Fibroblast of lung (primary cell): ENCODE results near the gene LNPEP.

Experiments
- EZH2 ChIP-seq: IDR thresholded peaks from 2 replicates; pipeline ENCODE4 v1.5.1; 2012; ENCODE audit warnings: low read length, control low read depth, mild to moderate bottlenecking; ENCODE audit errors: missing control alignments
- TF ChIP-seq, protein P1 (sequence below), 2 donors: IDR thresholded peaks in 1 of 2; conservative IDR thresholded peaks in 1 of 2; 1 replicate in 1 of 2; 2 replicates in 1 of 2; pipeline ENCODE4 v1.5.1; 2011 to 2012; ENCODE audit warnings: low read length in 2 of 2, control low read depth in 1 of 2, inconsistent platforms in 1 of 2, low read depth in 1 of 2, mild to moderate bottlenecking in 1 of 2

- TF ChIP-seq, protein P1, sequence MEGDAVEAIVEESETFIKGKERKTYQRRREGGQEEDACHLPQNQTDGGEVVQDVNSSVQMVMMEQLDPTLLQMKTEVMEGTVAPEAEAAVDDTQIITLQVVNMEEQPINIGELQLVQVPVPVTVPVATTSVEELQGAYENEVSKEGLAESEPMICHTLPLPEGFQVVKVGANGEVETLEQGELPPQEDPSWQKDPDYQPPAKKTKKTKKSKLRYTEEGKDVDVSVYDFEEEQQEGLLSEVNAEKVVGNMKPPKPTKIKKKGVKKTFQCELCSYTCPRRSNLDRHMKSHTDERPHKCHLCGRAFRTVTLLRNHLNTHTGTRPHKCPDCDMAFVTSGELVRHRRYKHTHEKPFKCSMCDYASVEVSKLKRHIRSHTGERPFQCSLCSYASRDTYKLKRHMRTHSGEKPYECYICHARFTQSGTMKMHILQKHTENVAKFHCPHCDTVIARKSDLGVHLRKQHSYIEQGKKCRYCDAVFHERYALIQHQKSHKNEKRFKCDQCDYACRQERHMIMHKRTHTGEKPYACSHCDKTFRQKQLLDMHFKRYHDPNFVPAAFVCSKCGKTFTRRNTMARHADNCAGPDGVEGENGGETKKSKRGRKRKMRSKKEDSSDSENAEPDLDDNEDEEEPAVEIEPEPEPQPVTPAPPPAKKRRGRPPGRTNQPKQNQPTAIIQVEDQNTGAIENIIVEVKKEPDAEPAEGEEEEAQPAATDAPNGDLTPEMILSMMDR (conservative IDR thresholded peaks at IDR 0.05 in 1 of 2, IDR thresholded peaks at IDR 0.05 in 1 of 2; ENCODE audit: low read depth in 1 of 2, low read length in 2 of 2): no peak
- TF ChIP-seq EZH2: no peak
Observed at GRCh38 chr5:97067296-97067850, 131.5 kb downstream of the LNPEP start.
